Measurements from ENCODE around the gene PHC3.

PHC3 gene

GRCh38 chr3:170044271-170044670, 137.3 kb downstream of the PHC3 start:
- no peak for TF ChIP-seq RAD21 (IDR thresholded peaks at IDR 0.05; ENCODE audit: low read depth)
- TF ChIP-seq REST (IDR thresholded peaks at IDR 0.05; ENCODE audit: low read depth), result no peak
- TF ChIP-seq TCF12 (IDR thresholded peaks at IDR 0.05; ENCODE audit: low read depth), result no peak
- TF ChIP-seq EP300 (IDR thresholded peaks at IDR 0.05; ENCODE audit: borderline replicate concordance), result no peak
- no peak for TF ChIP-seq TEAD4 (IDR thresholded peaks at IDR 0.05)
- TF ChIP-seq CEBPB (IDR thresholded peaks at IDR 0.05), result no peak
- TF ChIP-seq NFIC (IDR thresholded peaks at IDR 0.05), result no peak
- no peak for TF ChIP-seq USF1 (IDR thresholded peaks at IDR 0.05)
- TF ChIP-seq TAF1 (IDR thresholded peaks at IDR 0.05; ENCODE audit: low read depth), result no peak
- no peak for TF ChIP-seq ZBTB7A (IDR thresholded peaks at IDR 0.05; ENCODE audit: low read depth)
- no peak for TF ChIP-seq CREB1 (IDR thresholded peaks at IDR 0.05; ENCODE audit: low read depth)
- TF ChIP-seq EGR1 (IDR thresholded peaks at IDR 0.05), result no peak
- no peak for TF ChIP-seq FOXM1 (IDR thresholded peaks at IDR 0.05; ENCODE audit: borderline replicate concordance, low read depth)
- no peak for TF ChIP-seq MAX (IDR thresholded peaks at IDR 0.05)

GRCh38 chr3:170043506-170043905, 138.0 kb downstream of the PHC3 start:
- TF ChIP-seq NFIC (IDR thresholded peaks at IDR 0.05) (no peak), TCF12 (IDR thresholded peaks at IDR 0.05; ENCODE audit: low read depth) (no peak), REST (IDR thresholded peaks at IDR 0.05; ENCODE audit: low read depth) (no peak), EGR1 (IDR thresholded peaks at IDR 0.05) (no peak), RAD21 (IDR thresholded peaks at IDR 0.05; ENCODE audit: low read depth) (no peak), CREB1 (IDR thresholded peaks at IDR 0.05; ENCODE audit: low read depth) (no peak), MAX (IDR thresholded peaks at IDR 0.05) (no peak), CEBPB (IDR thresholded peaks at IDR 0.05) (no peak), YY1 (IDR thresholded peaks at IDR 0.05; ENCODE audit: low read depth) (no peak), TAF1 (IDR thresholded peaks at IDR 0.05; ENCODE audit: low read depth) (no peak)

- no peak for TF ChIP-seq FOXM1 (IDR thresholded peaks at IDR 0.05; ENCODE audit: borderline replicate concordance, low read depth)
- no peak for TF ChIP-seq MAX (IDR thresholded peaks at IDR 0.05)
- TF ChIP-seq EGR1 (IDR thresholded peaks at IDR 0.05), result no peak
- TF ChIP-seq YY1 (IDR thresholded peaks at IDR 0.05; ENCODE audit: low read depth), result no peak
- no peak for TF ChIP-seq USF1 (IDR thresholded peaks at IDR 0.05)
- no peak for TF ChIP-seq EP300 (IDR thresholded peaks at IDR 0.05; ENCODE audit: borderline replicate concordance)
- TF ChIP-seq RAD21 (IDR thresholded peaks at IDR 0.05; ENCODE audit: low read depth), result no peak
- no peak for TF ChIP-seq CREB1 (IDR thresholded peaks at IDR 0.05; ENCODE audit: low read depth)
- TF ChIP-seq ZBTB7A (IDR thresholded peaks at IDR 0.05; ENCODE audit: low read depth), result no peak
- TF ChIP-seq TCF12 (IDR thresholded peaks at IDR 0.05; ENCODE audit: low read depth), result no peak
- TF ChIP-seq REST (IDR thresholded peaks at IDR 0.05; ENCODE audit: low read depth), result no peak
- TF ChIP-seq NFIC (IDR thresholded peaks at IDR 0.05), result no peak
- TF ChIP-seq CEBPB (IDR thresholded peaks at IDR 0.05), result no peak
Observed at GRCh38 chr3:170040418-170040817, 141.1 kb downstream of the PHC3 start.

GRCh38 chr3:170038434-170039110, 143.0 kb downstream of the PHC3 start:
- TF ChIP-seq ZBTB7A (IDR thresholded peaks at IDR 0.05; ENCODE audit: low read depth) (peak; percentile 34; the same call in 1 of the 2 replicates), YY1 (IDR thresholded peaks at IDR 0.05; ENCODE audit: low read depth) (no peak)

Data from Ishikawa (cell line).